HepG2 (cell line): Measurements from ENCODE around the gene OPRL1. TPM values are rescaled to one million over a fixed set of nuclear protein-coding genes. Genes with fewer than 3 reads are reported as not detected.
A peak's percentile ranks its signal among the peaks of the same experiment; 100 is the strongest.

Experiments
- AGO1 ChIP-seq: fragments of 200-400 bp; formaldehyde crosslinking; IDR thresholded peaks from 2 replicates; pipeline ENCODE4 v1.6.1; 2017; ENCODE audit warnings: mild to moderate bottlenecking, low read depth, low read length, moderate library complexity; ENCODE audit not compliant: poor library complexity, severe bottlenecking
- DRAP1 ChIP-seq: IDR thresholded peaks from 2 replicates; pipeline ENCODE4 v1.6.1; 2016; ENCODE audit warnings: missing genetic modification reagents, missing compliant biosample characterization
- IKZF5 ChIP-seq: IDR thresholded peaks from 2 replicates; pipeline ENCODE4 v1.6.1; 2018; ENCODE audit warnings: missing genetic modification reagents, mild to moderate bottlenecking, missing compliant biosample characterization
- KDM2A ChIP-seq: sonication (generic); formaldehyde crosslinking; IDR thresholded peaks from 2 replicates; pipeline ENCODE4 v1.4.0; 2020; ENCODE audit warnings: low read depth, missing genetic modification reagents, borderline replicate concordance
- KDM3A ChIP-seq: IDR thresholded peaks from 2 replicates; pipeline ENCODE4 v1.6.1; 2018; ENCODE audit warnings: low read depth, missing compliant biosample characterization
- MEIS2 ChIP-seq: sonication (generic); formaldehyde crosslinking; IDR thresholded peaks from 2 replicates; pipeline ENCODE4 v1.9.0; 2021; ENCODE audit warnings: mild to moderate bottlenecking, missing genetic modification reagents
- RERE ChIP-seq: IDR thresholded peaks from 2 replicates; pipeline ENCODE4 v1.6.1; 2016; ENCODE audit warnings: low read depth, missing genetic modification reagents, missing compliant biosample characterization
- REXO4 ChIP-seq: sonication (generic); formaldehyde crosslinking; IDR thresholded peaks from 2 replicates; pipeline ENCODE4 v1.8.0; 2022; ENCODE audit warnings: missing genetic modification reagents, mild to moderate bottlenecking, borderline replicate concordance
- SP1 ChIP-seq, 2 experiments: fragments of 450-650 bp in 1 of 2; sonication (generic) in 1 of 2; formaldehyde crosslinking in 1 of 2; IDR thresholded peaks; 2 replicates each; pipeline versions ENCODE4 v1.4.0 to v1.6.1; 2016 to 2020; ENCODE audit warnings: missing genetic modification reagents in 1 of 2
- THAP11 ChIP-seq: IDR thresholded peaks from 2 replicates; pipeline ENCODE4 v1.6.1; 2016; ENCODE audit warnings: missing biosample characterization, missing genetic modification reagents
- ZBTB2 ChIP-seq: sonication (generic); formaldehyde crosslinking; IDR thresholded peaks from 2 replicates; pipeline ENCODE4 v1.8.0; 2022; ENCODE audit warnings: low read depth, missing genetic modification reagents
- ZBTB38 ChIP-seq: sonication (generic); formaldehyde crosslinking; IDR thresholded peaks from 2 replicates; pipeline ENCODE4 v1.5.1; 2020; ENCODE audit warnings: mild to moderate bottlenecking, missing genetic modification reagents
- ZKSCAN8 ChIP-seq: IDR thresholded peaks from 2 replicates; pipeline ENCODE4 v1.6.1; 2016; ENCODE audit warnings: borderline replicate concordance, missing genetic modification reagents, missing compliant biosample characterization
- ZMYM3 ChIP-seq: sonication (generic); formaldehyde crosslinking; IDR thresholded peaks from 2 replicates; pipeline ENCODE4 v1.5.1; 2020; ENCODE audit warnings: mild to moderate bottlenecking, missing genetic modification reagents
- ZNF121 ChIP-seq: sonication (generic); formaldehyde crosslinking; IDR thresholded peaks from 2 replicates; pipeline ENCODE4 v1.5.0; 2020; ENCODE audit warnings: mild to moderate bottlenecking, missing genetic modification reagents
- ZNF431 ChIP-seq: sonication (generic); formaldehyde crosslinking; IDR thresholded peaks from 2 replicates; pipeline ENCODE4 v1.9.0; 2022; ENCODE audit warnings: missing genetic modification reagents, low read depth, mild to moderate bottlenecking, borderline replicate concordance
- ZNF850 ChIP-seq: sonication (generic); formaldehyde crosslinking; conservative IDR thresholded peaks from 2 replicates; pipeline ENCODE4 v1.9.0; 2021; ENCODE audit warnings: mild to moderate bottlenecking, missing genetic modification reagents
- ZSCAN25 ChIP-seq: sonication (generic); formaldehyde crosslinking; IDR thresholded peaks from 2 replicates; pipeline ENCODE4 v1.8.0; 2022; ENCODE audit warnings: mild to moderate bottlenecking, missing genetic modification reagents
- polyA plus RNA-seq, 8 experiments: library from polyadenylated mRNA; depleted of rRNA in 3 of 8; stranded (reverse) in 7 of 8; unstranded in 1 of 8; fragments of >200 nt; fragmentation: Illumina TruSeq in 4 of 8; extraction: Trizol in 4 of 8; gene quantifications; 2 replicates each; pipeline versions ENCODE4 v1.2.1 to v1.2.3, GENCODE V29; 2011 to 2016; ENCODE audit warnings: low read depth in 4 of 8, missing spikeins in 1 of 8, mixed read lengths in 1 of 8; ENCODE audit not compliant: insufficient read depth in 1 of 8
- total RNA-seq, 5 experiments: library from RNA; depleted of rRNA; stranded (reverse); fragments of >200 nt; fragmentation: Illumina TruSeq; extraction: Trizol; gene quantifications; 2 replicates each; pipeline ENCODE4 v1.2.3, GENCODE V29; 2016; ENCODE audit warnings: low read depth in 1 of 5

Gene OPRL1
- total and polyA plus RNA-seq, 2 of the 13 experiments (the other 11 are each of a cell fraction or from before 2014, with no cell fraction given): 0.35 to 0.71 TPM

- TF ChIP-seq REXO4: no peak
- no peak for TF ChIP-seq SP1 (IDR thresholded peaks at IDR 0.05)
- TF ChIP-seq SP1 (CRISPR knock-in tag; IDR thresholded peaks at IDR 0.05): peak; percentile 72
- TF ChIP-seq ZMYM3 (CRISPR knock-in tag): peak; percentile 23
- TF ChIP-seq THAP11 (CRISPR knock-in tag): no peak; the same call in 1 of the 2 replicates
- TF ChIP-seq ZNF121: peak; percentile 53; the same call in 1 of the 2 replicates
- TF ChIP-seq RERE: 0 out of 2 replicates have a peak, but pooled peaks have one; percentile 50
- peak; percentile 84; the same call in 1 of the 2 replicates for TF ChIP-seq KDM3A (CRISPR knock-in tag)
- peak; percentile 28; the same call in 1 of the 2 replicates for TF ChIP-seq MEIS2 (CRISPR knock-in tag)
- TF ChIP-seq ZKSCAN8 (CRISPR knock-in tag): peak; percentile 67; the same call in 1 of the 2 replicates
- TF ChIP-seq AGO1: peak; percentile 81
- TF ChIP-seq DRAP1 (CRISPR knock-in tag): peak; percentile 95
- TF ChIP-seq ZBTB2 (CRISPR knock-in tag): peak; percentile 83
- peak; percentile 94 for TF ChIP-seq ZBTB38
- TF ChIP-seq ZNF431 (CRISPR knock-in tag): peak; percentile 64; the same call in 1 of the 2 replicates
- peak; percentile 93 for TF ChIP-seq ZSCAN25 (CRISPR knock-in tag)
- TF ChIP-seq ZNF850: no peak
- TF ChIP-seq KDM2A (CRISPR knock-in tag): peak; percentile 94
- peak; percentile 94 for TF ChIP-seq IKZF5 (CRISPR knock-in tag)
These were observed 43.9 kb upstream of the OPRL1 start, which contains the start of gene C20orf204 (continued) for GRCh38 chr20:64035933-64036345.
